GM12872 (cell line): ENCODE data around the gene SAMD4A.

Experiments
- TF ChIP-seq, protein P1 (sequence below): IDR thresholded peaks from 3 replicates; pipeline ENCODE4 v1.5.1; 2011; ENCODE audit warnings: low read depth, mild to moderate bottlenecking, low read length, moderate library complexity; ENCODE audit not compliant: insufficient read depth

The SAMD4A gene

DNA sequence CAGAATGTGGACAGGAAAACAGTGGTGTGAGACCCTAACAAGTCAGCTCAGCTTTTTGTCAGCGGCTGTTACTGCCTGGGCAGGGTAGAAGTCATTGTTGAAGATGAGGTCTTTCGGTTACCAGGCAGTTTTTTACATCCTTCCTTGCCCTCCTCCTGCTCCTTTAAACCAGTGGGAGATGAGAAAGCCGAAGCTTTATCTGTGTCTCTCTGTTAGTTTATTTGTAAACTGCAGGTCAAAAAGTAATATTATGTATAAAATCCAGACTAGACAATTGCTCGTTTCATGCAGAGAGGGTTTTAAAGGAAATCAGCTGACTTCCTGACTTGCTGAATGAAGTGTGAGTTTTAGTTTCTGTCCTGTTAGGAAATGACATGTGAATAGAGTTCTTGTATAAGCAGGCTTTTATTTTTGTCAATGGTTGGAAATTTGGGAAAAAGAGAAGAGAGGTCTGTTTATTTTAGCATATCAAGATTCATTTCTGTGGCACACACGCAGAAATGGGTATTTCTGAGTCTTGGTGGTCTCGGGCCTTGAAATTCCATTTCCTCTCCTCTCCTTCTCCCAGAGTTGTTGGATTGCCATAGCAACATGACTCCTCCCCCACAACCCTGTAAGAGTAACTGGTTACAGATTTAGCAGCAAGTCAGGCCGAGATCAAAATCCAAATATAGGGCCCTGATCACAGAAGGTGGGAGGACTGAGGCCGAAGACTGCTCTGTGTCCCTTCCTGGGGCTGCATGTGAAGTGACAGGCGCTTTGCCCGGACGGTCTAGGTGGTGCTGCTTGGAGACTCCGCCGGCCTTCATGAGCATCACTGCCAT lies 60.8 kb downstream of the SAMD4A start:
- TF ChIP-seq, protein P1, sequence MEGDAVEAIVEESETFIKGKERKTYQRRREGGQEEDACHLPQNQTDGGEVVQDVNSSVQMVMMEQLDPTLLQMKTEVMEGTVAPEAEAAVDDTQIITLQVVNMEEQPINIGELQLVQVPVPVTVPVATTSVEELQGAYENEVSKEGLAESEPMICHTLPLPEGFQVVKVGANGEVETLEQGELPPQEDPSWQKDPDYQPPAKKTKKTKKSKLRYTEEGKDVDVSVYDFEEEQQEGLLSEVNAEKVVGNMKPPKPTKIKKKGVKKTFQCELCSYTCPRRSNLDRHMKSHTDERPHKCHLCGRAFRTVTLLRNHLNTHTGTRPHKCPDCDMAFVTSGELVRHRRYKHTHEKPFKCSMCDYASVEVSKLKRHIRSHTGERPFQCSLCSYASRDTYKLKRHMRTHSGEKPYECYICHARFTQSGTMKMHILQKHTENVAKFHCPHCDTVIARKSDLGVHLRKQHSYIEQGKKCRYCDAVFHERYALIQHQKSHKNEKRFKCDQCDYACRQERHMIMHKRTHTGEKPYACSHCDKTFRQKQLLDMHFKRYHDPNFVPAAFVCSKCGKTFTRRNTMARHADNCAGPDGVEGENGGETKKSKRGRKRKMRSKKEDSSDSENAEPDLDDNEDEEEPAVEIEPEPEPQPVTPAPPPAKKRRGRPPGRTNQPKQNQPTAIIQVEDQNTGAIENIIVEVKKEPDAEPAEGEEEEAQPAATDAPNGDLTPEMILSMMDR: no peak

DNA sequence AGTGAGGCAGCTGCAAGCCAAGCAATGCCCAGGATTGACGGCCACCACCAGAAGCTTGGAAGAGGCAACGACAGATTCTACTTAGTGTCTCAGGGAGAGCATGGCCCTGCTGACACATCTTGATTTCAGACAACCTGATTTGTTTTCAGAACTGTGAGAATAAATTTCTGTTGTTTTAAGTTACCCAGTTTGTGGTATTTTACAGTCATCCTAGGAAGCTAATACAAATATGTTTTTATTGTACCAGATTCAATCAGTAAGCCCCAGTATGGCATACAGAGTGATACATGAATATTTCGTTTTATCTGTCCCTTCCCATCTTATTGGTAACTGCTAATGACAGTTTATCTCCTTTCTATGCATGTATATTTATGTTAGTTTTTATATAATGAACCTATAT lies 62.3 kb downstream of the SAMD4A start:
- TF ChIP-seq, protein P1: no peak

GRCh38 chr14:54629635-54630360 lies 62.9 kb downstream of the SAMD4A start:
- TF ChIP-seq, protein P1: no peak

- TF ChIP-seq, protein P1: no peak
These were observed 64.1 kb downstream of the SAMD4A start for GRCh38 chr14:54631016-54631415.

DNA sequence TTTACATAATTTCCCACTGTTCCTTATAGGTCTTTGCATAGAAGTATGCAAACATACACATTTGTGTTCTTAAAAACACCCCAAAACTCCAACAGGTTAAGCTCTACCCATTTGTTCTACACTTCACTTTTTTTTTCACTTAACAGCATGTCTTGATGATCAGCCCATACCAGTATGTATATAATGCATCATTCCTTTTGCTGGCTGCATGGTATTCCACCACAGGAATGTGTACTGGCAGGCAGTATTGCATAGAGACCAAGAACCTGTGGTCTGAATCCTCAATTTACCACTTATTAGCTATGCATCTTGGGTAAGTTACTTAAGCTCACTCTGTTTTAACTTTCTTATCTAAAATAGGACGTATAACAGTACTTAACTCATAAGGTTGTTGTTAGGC lies 65.5 kb downstream of the SAMD4A start:
- TF ChIP-seq, protein P1: no peak

DNA sequence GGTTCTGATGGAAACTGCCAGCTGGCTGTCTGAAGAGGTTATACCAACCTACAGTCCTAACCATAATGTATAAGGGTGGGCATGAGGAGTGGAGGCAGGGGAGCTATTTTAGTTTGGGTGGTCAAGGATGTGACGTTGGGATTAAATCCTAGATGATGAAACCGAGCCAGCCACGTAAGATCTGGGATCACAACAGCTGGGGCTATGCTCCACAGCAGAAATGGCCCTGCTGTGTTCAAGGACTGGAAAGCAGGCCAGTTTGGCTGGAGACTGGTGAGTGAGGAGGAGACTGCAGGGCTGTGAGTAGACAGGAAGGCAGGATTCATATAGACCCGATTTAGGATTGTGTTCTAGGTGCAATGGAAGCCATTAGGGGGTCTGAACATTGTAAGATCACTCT lies 66.1 kb downstream of the SAMD4A start:
- TF ChIP-seq, protein P1: no peak

GRCh38 chr14:54637270-54638134 lies 70.6 kb downstream of the SAMD4A start:
- TF ChIP-seq, protein P1: no peak
